ENCODE results near the gene LRRC9.

The LRRC9 gene

DNA sequence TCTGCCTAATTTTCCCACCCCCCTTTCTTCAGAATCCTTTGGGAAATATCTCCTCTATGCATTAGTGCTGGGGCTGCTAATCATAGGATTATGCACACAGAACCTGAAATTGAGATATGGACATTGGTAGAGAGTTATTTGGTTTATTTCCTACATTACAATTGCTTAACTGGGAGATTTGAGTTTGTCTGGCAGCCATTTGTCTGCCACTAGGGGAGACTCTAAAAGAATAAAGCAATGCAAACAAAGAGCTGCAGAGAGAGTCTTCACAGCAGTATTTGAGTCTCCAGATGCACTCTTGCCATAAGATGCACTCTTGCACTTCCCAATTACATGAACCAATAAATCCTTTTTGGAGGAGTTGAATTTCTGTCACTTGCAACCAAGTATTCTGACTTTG lies 159.8 kb downstream of the LRRC9 start:
- TF ChIP-seq EGR1 (IDR thresholded peaks at IDR 0.05) (no peak), RAD21 (IDR thresholded peaks at IDR 0.05; ENCODE audit: low read depth) (no peak), FOXM1 (IDR thresholded peaks at IDR 0.05; ENCODE audit: borderline replicate concordance, low read depth) (no peak)

DNA sequence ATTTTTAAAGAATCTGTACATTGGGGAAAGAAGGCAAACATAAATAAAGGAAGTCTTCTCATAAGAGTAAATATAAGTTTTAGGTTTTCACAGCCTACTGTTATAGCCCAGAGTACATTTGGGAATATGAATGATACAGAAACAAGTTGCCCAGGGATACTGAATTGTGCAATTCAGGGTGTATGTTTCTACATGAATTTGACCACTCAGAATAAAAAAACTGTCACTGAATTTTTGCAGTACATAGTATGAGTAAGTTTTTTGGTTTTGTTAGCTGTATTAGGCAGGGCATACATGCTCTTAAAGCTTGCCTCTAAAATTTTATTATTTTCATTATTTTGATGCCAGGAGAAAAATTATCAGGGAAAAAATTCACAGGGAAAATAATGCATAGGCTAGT lies 165.1 kb downstream of the LRRC9 start:
- TF ChIP-seq NFIC (IDR thresholded peaks at IDR 0.05) (no peak), CREB1 (IDR thresholded peaks at IDR 0.05; ENCODE audit: low read depth) (no peak), CEBPB (IDR thresholded peaks at IDR 0.05) (no peak), ZBTB7A (IDR thresholded peaks at IDR 0.05; ENCODE audit: low read depth) (no peak)
- TF ChIP-seq, protein P1, sequence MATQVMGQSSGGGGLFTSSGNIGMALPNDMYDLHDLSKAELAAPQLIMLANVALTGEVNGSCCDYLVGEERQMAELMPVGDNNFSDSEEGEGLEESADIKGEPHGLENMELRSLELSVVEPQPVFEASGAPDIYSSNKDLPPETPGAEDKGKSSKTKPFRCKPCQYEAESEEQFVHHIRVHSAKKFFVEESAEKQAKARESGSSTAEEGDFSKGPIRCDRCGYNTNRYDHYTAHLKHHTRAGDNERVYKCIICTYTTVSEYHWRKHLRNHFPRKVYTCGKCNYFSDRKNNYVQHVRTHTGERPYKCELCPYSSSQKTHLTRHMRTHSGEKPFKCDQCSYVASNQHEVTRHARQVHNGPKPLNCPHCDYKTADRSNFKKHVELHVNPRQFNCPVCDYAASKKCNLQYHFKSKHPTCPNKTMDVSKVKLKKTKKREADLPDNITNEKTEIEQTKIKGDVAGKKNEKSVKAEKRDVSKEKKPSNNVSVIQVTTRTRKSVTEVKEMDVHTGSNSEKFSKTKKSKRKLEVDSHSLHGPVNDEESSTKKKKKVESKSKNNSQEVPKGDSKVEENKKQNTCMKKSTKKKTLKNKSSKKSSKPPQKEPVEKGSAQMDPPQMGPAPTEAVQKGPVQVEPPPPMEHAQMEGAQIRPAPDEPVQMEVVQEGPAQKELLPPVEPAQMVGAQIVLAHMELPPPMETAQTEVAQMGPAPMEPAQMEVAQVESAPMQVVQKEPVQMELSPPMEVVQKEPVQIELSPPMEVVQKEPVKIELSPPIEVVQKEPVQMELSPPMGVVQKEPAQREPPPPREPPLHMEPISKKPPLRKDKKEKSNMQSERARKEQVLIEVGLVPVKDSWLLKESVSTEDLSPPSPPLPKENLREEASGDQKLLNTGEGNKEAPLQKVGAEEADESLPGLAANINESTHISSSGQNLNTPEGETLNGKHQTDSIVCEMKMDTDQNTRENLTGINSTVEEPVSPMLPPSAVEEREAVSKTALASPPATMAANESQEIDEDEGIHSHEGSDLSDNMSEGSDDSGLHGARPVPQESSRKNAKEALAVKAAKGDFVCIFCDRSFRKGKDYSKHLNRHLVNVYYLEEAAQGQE (IDR thresholded peaks at IDR 0.05; ENCODE audit: low read depth): no peak

DNA sequence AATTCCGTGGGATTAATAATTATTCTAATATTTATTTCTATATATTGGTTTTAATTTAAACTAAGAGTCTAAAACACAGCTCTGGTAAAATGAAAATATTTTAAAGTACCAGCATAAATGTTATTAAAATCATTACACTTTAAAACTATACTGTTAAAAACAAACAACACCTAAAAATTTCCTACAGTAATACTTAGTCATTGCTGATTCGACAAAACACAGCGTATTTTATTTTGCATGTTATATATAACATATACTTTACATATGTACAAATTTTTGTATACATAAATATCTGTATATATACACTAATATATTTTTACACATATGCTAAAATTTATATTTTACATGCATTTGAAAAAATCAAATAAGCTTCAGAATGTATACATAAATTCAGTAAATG lies 165.7 kb downstream of the LRRC9 start:
- TF ChIP-seq TEAD4 (IDR thresholded peaks at IDR 0.05) (no peak), EGR1 (IDR thresholded peaks at IDR 0.05) (no peak), FOXM1 (IDR thresholded peaks at IDR 0.05; ENCODE audit: borderline replicate concordance, low read depth) (no peak), YY1 (IDR thresholded peaks at IDR 0.05; ENCODE audit: low read depth) (no peak), NFIC (IDR thresholded peaks at IDR 0.05) (no peak), ZBTB7A (IDR thresholded peaks at IDR 0.05; ENCODE audit: low read depth) (no peak), EP300 (IDR thresholded peaks at IDR 0.05; ENCODE audit: borderline replicate concordance) (no peak)

DNA sequence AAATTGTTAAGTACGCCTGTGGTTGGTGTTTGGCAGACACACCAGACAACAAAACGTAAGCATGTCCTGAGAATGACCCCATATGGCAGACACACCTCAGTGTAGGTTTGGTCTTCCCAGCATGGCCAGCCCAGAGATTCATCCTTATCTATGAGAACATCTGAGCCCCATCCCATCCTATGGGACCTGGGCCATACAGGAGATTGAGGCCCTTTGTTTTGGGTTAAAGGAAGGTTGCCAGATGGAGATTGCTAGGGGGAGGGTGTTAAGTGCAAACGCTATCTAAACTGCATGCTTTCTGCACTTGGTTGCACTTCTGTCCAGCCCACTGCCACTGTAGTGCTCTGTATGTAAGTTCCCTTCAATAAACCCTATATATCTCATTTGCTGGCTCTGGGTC lies 167.7 kb downstream of the LRRC9 start:
- TF ChIP-seq NFIC (IDR thresholded peaks at IDR 0.05) (no peak), EGR1 (IDR thresholded peaks at IDR 0.05) (no peak), CEBPB (IDR thresholded peaks at IDR 0.05) (no peak), FOXM1 (IDR thresholded peaks at IDR 0.05; ENCODE audit: borderline replicate concordance, low read depth) (no peak), RAD21 (IDR thresholded peaks at IDR 0.05; ENCODE audit: low read depth) (no peak), TCF12 (IDR thresholded peaks at IDR 0.05; ENCODE audit: low read depth) (no peak), ZBTB7A (IDR thresholded peaks at IDR 0.05; ENCODE audit: low read depth) (no peak), CREB1 (IDR thresholded peaks at IDR 0.05; ENCODE audit: low read depth) (no peak), TEAD4 (IDR thresholded peaks at IDR 0.05) (no peak), TAF1 (IDR thresholded peaks at IDR 0.05; ENCODE audit: low read depth) (no peak), YY1 (IDR thresholded peaks at IDR 0.05; ENCODE audit: low read depth) (no peak), EP300 (IDR thresholded peaks at IDR 0.05; ENCODE audit: borderline replicate concordance) (no peak)
- TF ChIP-seq, protein P1 (IDR thresholded peaks at IDR 0.05; ENCODE audit: low read depth): no peak
- TF ChIP-seq, protein P2, sequence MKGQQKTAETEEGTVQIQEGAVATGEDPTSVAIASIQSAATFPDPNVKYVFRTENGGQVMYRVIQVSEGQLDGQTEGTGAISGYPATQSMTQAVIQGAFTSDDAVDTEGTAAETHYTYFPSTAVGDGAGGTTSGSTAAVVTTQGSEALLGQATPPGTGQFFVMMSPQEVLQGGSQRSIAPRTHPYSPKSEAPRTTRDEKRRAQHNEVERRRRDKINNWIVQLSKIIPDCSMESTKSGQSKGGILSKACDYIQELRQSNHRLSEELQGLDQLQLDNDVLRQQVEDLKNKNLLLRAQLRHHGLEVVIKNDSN (IDR thresholded peaks at IDR 0.05): no peak
- TF ChIP-seq, protein P3, sequence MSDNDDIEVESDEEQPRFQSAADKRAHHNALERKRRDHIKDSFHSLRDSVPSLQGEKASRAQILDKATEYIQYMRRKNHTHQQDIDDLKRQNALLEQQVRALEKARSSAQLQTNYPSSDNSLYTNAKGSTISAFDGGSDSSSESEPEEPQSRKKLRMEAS (IDR thresholded peaks at IDR 0.05): no peak

DNA sequence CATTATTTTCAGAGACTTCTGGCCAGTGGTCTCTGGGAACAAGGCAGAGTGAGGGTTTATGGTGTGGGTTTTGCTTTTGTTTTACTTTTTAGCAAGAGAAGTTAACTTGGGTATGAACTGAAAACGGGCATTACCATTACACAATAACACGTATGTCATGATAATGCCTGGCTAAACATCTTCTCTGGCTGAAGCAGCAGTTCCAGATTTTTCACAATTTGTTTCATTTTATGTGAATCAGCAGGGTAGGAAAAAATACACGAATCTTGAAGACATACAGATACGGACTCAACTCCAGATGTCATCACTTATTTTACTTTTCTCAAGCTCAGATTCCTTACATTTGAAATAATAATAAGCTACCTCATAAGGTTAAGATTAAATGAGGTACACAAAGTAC lies 169.3 kb downstream of the LRRC9 start:
- TF ChIP-seq, protein P1 (IDR thresholded peaks at IDR 0.05; ENCODE audit: low read depth): no peak
- TF ChIP-seq TEAD4 (IDR thresholded peaks at IDR 0.05) (no peak), EGR1 (IDR thresholded peaks at IDR 0.05) (no peak)

DNA sequence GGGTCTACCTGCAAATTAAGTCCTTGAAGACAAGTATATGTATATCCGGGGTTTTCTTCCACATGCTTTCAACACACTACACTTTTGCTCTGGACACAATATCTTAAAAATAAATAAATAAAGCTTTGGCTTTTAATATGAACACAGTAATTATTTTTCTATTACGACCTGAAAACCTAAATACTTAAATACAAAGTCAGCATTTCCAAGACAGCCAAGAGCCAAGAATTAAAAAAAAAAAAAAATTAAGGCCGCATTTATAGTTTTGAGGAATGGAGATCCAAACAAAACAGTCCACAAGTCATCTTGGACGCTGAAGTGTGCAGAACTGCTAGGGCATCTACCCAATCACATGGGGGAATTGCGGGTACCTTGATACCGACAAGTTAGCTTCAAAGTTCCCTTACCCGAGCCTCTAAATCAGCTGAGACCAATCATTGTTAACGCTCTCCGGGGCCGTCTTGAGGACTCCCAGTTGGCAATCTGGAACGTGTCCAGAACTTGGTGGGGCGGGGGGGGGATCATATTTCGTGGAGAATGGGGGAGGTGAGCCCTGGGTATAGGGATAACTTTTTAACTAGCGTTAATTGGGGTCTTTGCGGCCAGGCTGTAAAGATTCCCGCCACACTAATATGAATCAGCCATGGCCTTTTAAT lies 171.0 kb downstream of the LRRC9 start:
- peak; percentile 83 for TF ChIP-seq NFIC (IDR thresholded peaks at IDR 0.05)
- TF ChIP-seq TEAD4 (IDR thresholded peaks at IDR 0.05): 0 out of 2 replicates have a peak, but pooled peaks have one; percentile 1
- TF ChIP-seq CREB1 (IDR thresholded peaks at IDR 0.05; ENCODE audit: low read depth): no peak
- TF ChIP-seq, protein P2 (IDR thresholded peaks at IDR 0.05): no peak; the same call in 1 of the 2 replicates
